ENCODE results near the gene RGS10. TPM values are rescaled to one million over a fixed set of nuclear protein-coding genes. Genes with fewer than 3 reads are reported as not detected.

Gene RGS10
- polyA plus RNA-seq, 1 experiment = 219 TPM

DNA sequence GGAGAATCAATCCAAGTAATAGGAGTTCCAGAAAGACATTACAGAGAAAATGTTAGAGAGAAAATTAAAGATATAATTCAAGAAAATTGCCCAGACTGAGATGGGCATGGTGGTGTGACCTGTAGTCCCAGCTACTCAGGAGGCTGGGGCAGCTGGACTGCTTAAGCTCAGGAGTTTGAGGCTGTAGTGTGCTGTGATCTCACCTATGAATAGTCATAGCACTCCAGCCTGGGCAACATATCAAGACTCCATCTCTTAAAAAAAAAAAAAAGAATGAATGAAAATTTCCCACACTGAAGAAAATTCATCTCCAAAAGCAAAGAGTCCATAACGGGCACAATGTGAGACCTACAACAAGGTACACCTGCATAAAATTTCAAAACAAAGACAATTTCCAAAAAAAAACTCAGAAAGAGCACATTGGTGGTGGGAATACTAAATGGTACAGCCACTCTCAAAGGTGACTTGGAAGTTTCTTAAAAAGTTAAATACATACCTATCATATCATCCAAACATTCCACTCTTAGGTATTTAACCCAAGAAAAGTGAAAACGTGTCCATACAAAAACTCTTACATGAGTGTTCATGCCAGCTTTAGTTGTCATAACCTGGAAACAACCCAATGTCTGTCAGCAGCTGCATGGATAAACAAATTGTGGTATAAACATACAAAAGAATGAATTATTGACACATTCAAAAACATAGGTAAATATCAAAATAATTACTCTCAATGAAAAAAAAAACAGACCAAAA, 6.9 kb upstream of the RGS10 start:
- no peak overlapping the region for H3K27ac ChIP-seq (ENCODE audit: low read depth, low read length)
- no peak for DNase-seq (ENCODE audit: low read depth, low spot score)
- CTCF ChIA-PET = no interaction called here
- no peaks in the 10 kb centered on the region for H3K9me3 ChIP-seq (ENCODE audit: control insufficient read depth, insufficient read depth, low read length)
- POLR2A ChIA-PET = interaction anchor here (0.6 to 0.7 kb wide), 3 partner anchors 68 to 497 kb away, joined by 3 to 6 read pairs (median 5); no protein-coding TSS in a partner anchor
- H3K4me3 ChIP-seq (ENCODE audit: low read depth, low read length) = no peak overlapping the region
- TF ChIP-seq CTCF (IDR thresholded peaks at IDR 0.05; ENCODE audit: low read depth, low read length) = no peak
- H3K27me3 ChIP-seq (ENCODE audit: control insufficient read depth, insufficient read depth, low read length) = peaks cover 7% of the 10 kb centered on the region

- Histone ChIP-seq H3K4me3 (ENCODE audit: low read depth, low read length) (no peak overlapping the region), H3K27ac (ENCODE audit: low read depth, low read length) (no peak overlapping the region), H3K27me3 (ENCODE audit: control insufficient read depth, insufficient read depth, low read length) (peaks cover 7% of the 10 kb centered on the region), H3K9me3 (ENCODE audit: control insufficient read depth, insufficient read depth, low read length) (no peaks in the 10 kb centered on the region; the same call in 1 of the 2 replicates)
- no peak for DNase-seq (ENCODE audit: low read depth, low spot score)
- POLR2A ChIA-PET = no interaction called here
- CTCF ChIA-PET = interaction anchor here (4.8 kb wide), 1 partner anchor 347 kb away, joined by 37 read pairs; no protein-coding TSS in a partner anchor
- TF ChIP-seq CTCF (IDR thresholded peaks at IDR 0.05; ENCODE audit: low read depth, low read length) = no peak
Observed at GRCh38 chr10:119546009-119546408, 3.5 kb upstream of the RGS10 start.

DNA sequence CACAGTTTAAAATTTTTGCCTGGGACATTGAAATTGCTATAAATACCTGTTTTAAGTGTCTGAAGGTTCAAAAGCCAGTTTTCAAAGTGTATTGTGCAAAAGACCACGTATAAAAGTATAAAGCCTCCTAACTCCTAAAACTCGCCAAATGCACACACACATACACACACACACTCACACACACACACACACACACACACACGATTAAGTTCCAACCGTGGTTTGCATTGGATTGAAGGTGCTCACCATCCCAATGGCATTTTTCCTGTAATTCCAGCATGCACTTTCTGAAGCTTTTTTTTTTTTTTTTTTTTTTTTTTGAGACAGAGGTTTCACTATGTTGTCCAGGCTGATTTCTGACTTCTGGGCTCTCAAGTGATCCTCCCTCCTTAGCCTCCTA, 2.8 kb upstream of the RGS10 start:
- CTCF ChIA-PET = interaction anchor here (0.6 to 4.8 kb wide), 2 partner anchors 336 to 346 kb away, joined by 3 to 37 read pairs; no protein-coding TSS in a partner anchor
- no peak for DNase-seq (ENCODE audit: low read depth, low spot score)
- no peaks in the 10 kb centered on the region; the same call in 1 of the 2 replicates for H3K9me3 ChIP-seq (ENCODE audit: control insufficient read depth, insufficient read depth, low read length)
- no peak for TF ChIP-seq CTCF (IDR thresholded peaks at IDR 0.05; ENCODE audit: low read depth, low read length)
- POLR2A ChIA-PET = no interaction called here
- peaks cover 5% of the 10 kb centered on the region for H3K27me3 ChIP-seq (ENCODE audit: control insufficient read depth, insufficient read depth, low read length)
- no peak overlapping the region for H3K27ac ChIP-seq (ENCODE audit: low read depth, low read length)
- no peak overlapping the region for H3K4me3 ChIP-seq (ENCODE audit: low read depth, low read length)

- no peak overlapping the region for H3K4me3 ChIP-seq (ENCODE audit: low read depth, low read length)
- no peak for TF ChIP-seq CTCF (IDR thresholded peaks at IDR 0.05; ENCODE audit: low read depth, low read length)
Observed at GRCh38 chr10:119543814-119544642, 1.5 kb upstream of the RGS10 start.

More at GRCh38 chr10:119543814-119544642, 1.5 kb upstream of the RGS10 start:
- ChIA-PET POLR2A (interaction anchor here (0.6 to 1.0 kb wide), 5 partner anchors 59 to 439 kb away, joined by 3 to 10 read pairs (median 3); partner anchors contain the start of genes BAG3 and GRK5), CTCF (interaction anchor here (0.6 to 4.8 kb wide), 15 partner anchors 11 to 490 kb away, joined by 3 to 37 read pairs (median 4); partner anchors contain the start of gene GRK5)
- no peak for DNase-seq (ENCODE audit: low read depth, low spot score)
- peaks cover 5% of the 10 kb centered on the region for H3K27me3 ChIP-seq (ENCODE audit: control insufficient read depth, insufficient read depth, low read length)
- no peak overlapping the region for H3K27ac ChIP-seq (ENCODE audit: low read depth, low read length)
- no peaks in the 10 kb centered on the region; the same call in 1 of the 2 replicates for H3K9me3 ChIP-seq (ENCODE audit: control insufficient read depth, insufficient read depth, low read length)
